Heart left ventricle (tissue), 13 donors: ENCODE results near the gene KCNMB2.

Source experiments
- CTCF ChIP-seq, 12 donors: fragments of 200-600 bp; sonication (generic) in 4 of 12; IDR thresholded peaks; one replicate each; pipeline versions ENCODE4 v1.5.0 to v1.8.0; 2018 to 2022; ENCODE audit warnings: antibody characterized with exemption in 12 of 12, mild to moderate bottlenecking in 5 of 12
- POLR2A ChIP-seq, 2 donors: fragments of 450-650 bp; IDR thresholded peaks; one replicate each; pipeline ENCODE4 v1.6.1; 2017; ENCODE audit warnings: antibody characterized with exemption in 2 of 2, mild to moderate bottlenecking in 2 of 2, moderate library complexity in 2 of 2
- donor health status: ischemic (EF 13 %, LVEDD 7.1; RV severe dilation, severe dysfunction).
- donor health status: DM: no; HTN: yes; CAD: no.
- donor health status: DM: no; HTN: no; CAD: no.
- donor health status: ischemic (EF 25% LVEDD 6.9; RV normal size, moderate dysfunction).
- donor health status: ischemic (EF 25% LVEDD 5.7; RV mildly dilated, moderate dysfunction).
- donor health status: ischemic (EF 35%, LVEDD 5.7; RV mildly dilated, moderate dysfunction).
- donor health status: nonischemic (EF 11% LVEDD 7.7; RV severe dilation, severe dysfunction).
- donor health status: DM: yes; HTN: yes; CAD: no.
- donor health status: PGD.
- donor health status: ischemic (EF 29% LVEDD 5.4; RV normal size, mild dysfunction).
- donor health status: nonischemic (EF 23%, LVEDD 6.1; RV moderate dilation, normal function).

GRCh38 chr3:178562947-178563232 lies 26.7 kb downstream of the KCNMB2 start:
- TF ChIP-seq POLR2A (IDR thresholded peaks at IDR 0.05): no peak
- TF ChIP-seq CTCF (IDR thresholded peaks at IDR 0.05): no peak
